GM23338 (cell line): ENCODE results near the gene MCM9. TPM values are rescaled to one million over a fixed set of nuclear protein-coding genes. Genes with fewer than 3 reads are reported as not detected.

ENCODE experiments used
- ATAC-seq: fragments of 200-7000 bp; cut with Tn5 transposase; 3 replicates; pipeline ENCODE4 v1.9.1; 2020
- DNase-seq: peaks from one replicate; pipeline ENCODE4 v3.0.0-alpha.2; 2015; ENCODE audit warnings: low spot score
- H2AFZ ChIP-seq: fragments of 200-600 bp; sonication (generic); 2 replicates; pipeline ENCODE4 v1.8.0; 2016; ENCODE audit warnings: antibody characterized with exemption, mild to moderate bottlenecking, moderate library complexity
- H3F3A ChIP-seq: fragments of 200-600 bp; sonication (generic); replicated peaks from 2 replicates; pipeline ENCODE4 v1.8.0; 2017; ENCODE audit warnings: antibody characterized with exemption, mixed run types, low read depth
- H3K27ac ChIP-seq: fragments of 200-600 bp; sonication (generic); 2 replicates; pipeline ENCODE4 v1.6.1; 2016; ENCODE audit warnings: low read depth
- H3K27me3 ChIP-seq: fragments of 200-600 bp; sonication (generic); 2 replicates; pipeline ENCODE4 v1.8.0; 2016; ENCODE audit warnings: mild to moderate bottlenecking, mixed run types, moderate library complexity; ENCODE audit not compliant: insufficient read depth
- H3K36me3 ChIP-seq: fragments of 200-600 bp; sonication (generic); 2 replicates; pipeline ENCODE4 v1.8.0; 2016; ENCODE audit warnings: mild to moderate bottlenecking; ENCODE audit not compliant: insufficient read depth
- H3K4me1 ChIP-seq: fragments of 200-600 bp; sonication (generic); 2 replicates; pipeline ENCODE4 v1.8.0; 2016; ENCODE audit warnings: mild to moderate bottlenecking, moderate library complexity; ENCODE audit not compliant: insufficient read depth
- H3K4me2 ChIP-seq: fragments of 200-600 bp; sonication (generic); 2 replicates; pipeline ENCODE4 v1.7.1; 2017; ENCODE audit warnings: mixed run types
- H3K4me3 ChIP-seq: fragments of 200-600 bp; sonication (generic); 2 replicates; pipeline ENCODE4 v1.6.1; 2016; ENCODE audit warnings: mixed run types
- H3K79me2 ChIP-seq: fragments of 200-600 bp; sonication (generic); replicated peaks from 2 replicates; pipeline ENCODE4 v1.8.0; 2017; ENCODE audit warnings: mild to moderate bottlenecking; ENCODE audit not compliant: insufficient read depth
- H3K9me2 ChIP-seq: fragments of 200-600 bp; sonication (generic); 2 replicates; pipeline ENCODE4 v1.8.0; 2017; ENCODE audit not compliant: insufficient read depth
- H4K20me1 ChIP-seq: fragments of 200-600 bp; sonication (generic); replicated peaks from 2 replicates; pipeline ENCODE4 v1.8.0; 2017; ENCODE audit warnings: mild to moderate bottlenecking; ENCODE audit not compliant: insufficient read depth
- H3K27ac Mint-ChIP-seq: 2 replicates; pipeline ENCODE4 v1.8.0; 2020; ENCODE audit warnings: inconsistent platforms, mild to moderate bottlenecking, moderate library complexity, mixed read lengths
- H3K27me3 Mint-ChIP-seq: 3 replicates; pipeline ENCODE4 v1.8.0; 2022; ENCODE audit warnings: low read depth, mild to moderate bottlenecking, moderate library complexity, mixed read lengths, inconsistent platforms; ENCODE audit not compliant: insufficient read depth, poor library complexity
- H3K36me3 Mint-ChIP-seq: 3 replicates; pipeline ENCODE4 v1.8.0; 2021; ENCODE audit warnings: low read depth, mild to moderate bottlenecking, inconsistent platforms, moderate library complexity, mixed read lengths
- H3K4me1 Mint-ChIP-seq: 3 replicates; pipeline ENCODE4 v1.8.0; 2020; ENCODE audit warnings: mild to moderate bottlenecking, inconsistent platforms, mixed read lengths
- H3K4me3 Mint-ChIP-seq: 3 replicates; pipeline ENCODE4 v1.8.0; 2021; ENCODE audit warnings: moderate library complexity, mild to moderate bottlenecking, inconsistent platforms, mixed read lengths
- H3K9me3 Mint-ChIP-seq: 3 replicates; pipeline ENCODE4 v1.8.0; 2020; ENCODE audit warnings: moderate library complexity, mild to moderate bottlenecking, inconsistent platforms, mixed read lengths
- CREB1 ChIP-seq: fragments of 250-450 bp; sonication (Bioruptor Pico); IDR thresholded peaks from 2 replicates; pipeline ENCODE4 v1.5.0; 2020; ENCODE audit warnings: low read depth, mild to moderate bottlenecking, moderate library complexity
- CTCF ChIP-seq, 2 experiments: fragments of 200-600 bp in 1 of 2; sonication (generic) in 1 of 2; conservative IDR thresholded peaks; 2 replicates each; pipeline versions ENCODE4 v1.5.1 to v1.6.1; 2016 to 2017; ENCODE audit warnings: antibody characterized with exemption in 2 of 2, low read depth in 2 of 2, mild to moderate bottlenecking in 2 of 2, moderate library complexity in 1 of 2
- ETS1 ChIP-seq: IDR thresholded peaks from 2 replicates; pipeline ENCODE4 v1.6.1; 2016; ENCODE audit warnings: antibody characterized with exemption
- EZH2phosphoT487 ChIP-seq: fragments of 200-600 bp; sonication (generic); IDR thresholded peaks from one replicate; pipeline ENCODE4 v1.8.1; 2018; ENCODE audit warnings: antibody characterized with exemption; ENCODE audit not compliant: unreplicated experiment
- NANOG ChIP-seq: IDR thresholded peaks from 2 replicates; pipeline ENCODE4 v1.6.1; 2016; ENCODE audit warnings: antibody characterized with exemption, borderline replicate concordance
- ZNF462 ChIP-seq: fragments of 250-450 bp; sonication (Bioruptor Pico); IDR thresholded peaks from 2 replicates; pipeline ENCODE4 v1.5.0; 2020; ENCODE audit warnings: mild to moderate bottlenecking, moderate library complexity
- polyA plus RNA-seq: library from polyadenylated mRNA; unstranded; fragments of >200 nt; fragmentation: Nextera tagmentation; extraction: Ambion mirVana; gene quantifications from 2 replicates; pipeline ENCODE4 v1.2.1, GENCODE V29; 2016
- total RNA-seq: library from RNA; depleted of rRNA; stranded (reverse); fragments of >200 nt; shearing (Covaris generic); gene quantifications from 2 replicates; pipeline ENCODE4 v1.2.3, GENCODE V29; 2014

MCM9 gene
- total and polyA plus RNA-seq, 2 experiments from 2014 or later = 14.9 to 16.6 TPM

- TF ChIP-seq ZNF462 = no peak
- no peak for TF ChIP-seq CREB1 (CRISPR knock-in tag)
- TF ChIP-seq EZH2phosphoT487 = no peak
Measured at GRCh38 chr6:118815495-118815894, 119.5 kb downstream of the MCM9 start (continued).

DNA sequence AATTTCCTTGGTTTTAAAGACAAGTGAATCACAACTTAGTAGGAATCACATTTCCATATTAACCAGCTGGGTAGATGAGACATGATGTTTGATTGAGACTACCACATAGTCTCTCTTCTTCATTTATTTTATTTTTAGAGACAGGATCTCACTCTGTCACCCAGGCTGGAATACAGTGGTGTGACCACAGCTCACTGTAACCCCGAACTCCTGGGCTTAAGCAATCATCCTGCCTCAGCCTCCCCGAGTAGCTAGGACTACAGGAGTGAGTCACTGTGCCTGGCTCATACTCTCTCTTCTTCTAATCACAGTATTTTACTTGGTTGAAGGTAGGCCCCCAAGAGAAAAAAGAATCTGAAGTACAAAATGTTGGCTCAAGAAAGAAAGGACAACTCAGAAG lies 121.2 kb downstream of the MCM9 start:
- H3K27ac Mint-ChIP-seq = no peak overlapping the region
- no peak for DNase-seq
- TF ChIP-seq NANOG (no peak), CTCF (conservative IDR thresholded peaks at IDR 0.05; ENCODE audit: low read depth in 2 of 2) (no peak), ZNF462 (no peak), ETS1 (no peak), EZH2phosphoT487 (no peak)

More for the DNA sequence above, 121.2 kb downstream of the MCM9 start:
- Histone ChIP-seq H3K36me3 (no peaks in the 10 kb centered on the region), H3K4me3 (no peak overlapping the region), H3K27me3 (no peaks in the 10 kb centered on the region), H3K4me1 (0 out of 2 replicates have a peak, but pooled peaks cover 7% of the 10 kb centered on the region), H3K4me2 (no peak overlapping the region), H2AFZ (no peak overlapping the region), H4K20me1 (no peaks in the 10 kb centered on the region), H3F3A (no peaks in the 10 kb centered on the region), H3K27ac (no peak overlapping the region), H3K9me2 (0 out of 2 replicates have a peak, but pooled peaks cover 5% of the 10 kb centered on the region), H3K79me2 (no peaks in the 10 kb centered on the region)
- peaks cover 11% of the 10 kb centered on the region for H3K4me1 Mint-ChIP-seq
- peaks cover 27% of the 10 kb centered on the region for H3K36me3 Mint-ChIP-seq
- H3K4me3 Mint-ChIP-seq = no peak overlapping the region
- peaks cover 11% of the 10 kb centered on the region; the same call in 2 of the 3 replicates for H3K9me3 Mint-ChIP-seq
- ATAC-seq = no peak
- H3K27me3 Mint-ChIP-seq = no peaks in the 10 kb centered on the region
